ENCODE measurements around the gene KLK2.
"Not testable (repeated sequence)": the region's sequence is repeated elsewhere in the genome, so short reads cannot be mapped to it uniquely, and the experiment has no call there.

Gene KLK2

DNA sequence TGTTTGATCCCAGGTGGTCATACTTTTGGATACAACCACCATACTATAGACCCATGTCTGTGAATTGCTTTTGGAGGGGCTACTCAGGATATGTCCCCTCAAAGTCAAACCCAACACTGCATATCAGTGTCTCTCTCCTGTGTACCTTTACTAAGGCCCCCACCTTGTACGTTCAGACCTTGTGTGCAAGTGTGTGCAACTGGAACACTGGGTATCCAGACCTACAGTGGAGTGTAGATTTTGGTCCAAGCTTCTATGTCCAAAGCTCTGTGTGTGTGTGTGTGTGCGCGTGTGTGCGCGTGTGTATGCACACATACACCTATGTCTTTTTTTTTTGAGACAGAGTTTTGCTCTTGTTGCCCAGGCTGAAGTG, 18.0 kb downstream of the KLK2 start:
- DNase-seq (ENCODE audit: low read depth in 3 of 3, low spot score in 1 of 3), result no peak

GRCh38 chr19:50893047-50893736, 20.0 kb downstream of the KLK2 start:
- DNase-seq (ENCODE audit: low read depth in 3 of 3, low spot score in 1 of 3), result no peak

DNA sequence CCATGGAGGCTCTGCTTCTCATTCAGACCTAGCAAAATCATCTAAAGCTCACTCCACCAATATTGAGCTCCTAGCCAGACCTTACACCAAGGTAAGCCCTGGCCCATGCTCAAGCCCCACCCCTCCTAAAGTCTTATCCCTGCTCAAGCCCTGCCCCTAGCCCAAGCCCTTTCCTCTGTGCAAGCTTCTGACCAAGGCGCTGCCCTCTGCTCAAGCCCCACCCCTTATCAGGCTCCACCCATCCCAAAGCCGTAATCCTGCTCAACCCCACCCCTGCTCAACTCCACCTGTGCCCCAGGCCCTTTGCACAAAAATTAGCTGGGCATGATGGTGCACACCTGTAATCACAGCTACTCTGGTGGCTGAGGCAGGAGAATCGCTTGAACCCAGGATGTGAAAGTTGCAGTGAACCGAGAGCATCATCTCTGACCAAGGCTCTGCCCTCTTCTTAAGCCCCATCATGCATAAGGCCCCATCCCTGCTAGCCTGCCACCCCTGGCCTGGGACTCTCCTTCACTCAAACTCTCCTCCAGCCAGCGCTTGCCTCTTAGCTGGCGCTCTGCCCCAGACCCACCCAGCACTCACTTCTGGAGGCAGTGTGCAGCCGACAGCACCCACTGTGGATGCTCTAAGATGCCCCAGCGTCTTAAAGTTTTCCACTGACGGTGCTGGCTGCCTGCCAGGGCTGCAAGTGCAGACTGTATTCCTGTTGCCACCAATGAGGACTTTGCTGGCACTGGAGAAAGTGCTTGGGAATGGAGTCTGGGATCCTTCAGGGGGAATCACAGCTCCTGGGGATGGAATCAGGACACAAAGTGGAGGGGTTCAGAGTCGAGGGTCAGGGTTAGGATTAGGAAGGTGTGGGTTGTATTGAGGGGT, 21.5 kb downstream of the KLK2 start:
- no peak for DNase-seq (ENCODE audit: low read depth in 3 of 3, low spot score in 1 of 3)

DNA sequence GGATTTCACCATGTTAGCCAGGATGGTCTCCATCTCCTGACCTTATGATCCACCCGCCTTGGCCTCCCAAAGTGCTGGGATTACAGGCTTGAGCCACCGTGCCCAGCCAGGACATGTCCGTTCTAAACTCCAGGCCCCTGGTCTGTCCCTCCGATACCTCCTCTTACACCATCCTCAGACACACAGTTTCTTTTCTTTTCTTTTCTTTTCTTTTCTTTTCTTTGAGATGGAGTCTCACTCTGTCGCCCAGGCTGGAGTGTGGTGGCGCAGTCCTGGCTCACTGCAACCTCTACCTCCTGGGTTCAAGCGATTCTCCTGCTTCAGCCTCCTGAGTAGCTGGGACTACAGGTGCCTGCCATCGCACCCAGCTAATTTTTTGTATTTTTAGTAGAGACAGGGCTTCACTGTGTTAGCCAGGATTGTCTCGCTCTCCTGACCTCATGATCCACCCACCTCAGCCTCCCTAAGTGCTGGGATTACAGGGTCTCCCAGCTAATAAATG, 22.9 kb downstream of the KLK2 start:
- DNase-seq (ENCODE audit: low read depth in 3 of 3, low spot score in 1 of 3), result not testable (repeated sequence)

- DNase-seq (ENCODE audit: low read depth in 3 of 3, low spot score in 1 of 3), result no peak
Observed at GRCh38 chr19:50896591-50897190, 23.5 kb downstream of the KLK2 start.

- DNase-seq (ENCODE audit: low read depth in 3 of 3, low spot score in 1 of 3), result no peak
Observed at GRCh38 chr19:50897191-50897607, 24.0 kb downstream of the KLK2 start.

DNA sequence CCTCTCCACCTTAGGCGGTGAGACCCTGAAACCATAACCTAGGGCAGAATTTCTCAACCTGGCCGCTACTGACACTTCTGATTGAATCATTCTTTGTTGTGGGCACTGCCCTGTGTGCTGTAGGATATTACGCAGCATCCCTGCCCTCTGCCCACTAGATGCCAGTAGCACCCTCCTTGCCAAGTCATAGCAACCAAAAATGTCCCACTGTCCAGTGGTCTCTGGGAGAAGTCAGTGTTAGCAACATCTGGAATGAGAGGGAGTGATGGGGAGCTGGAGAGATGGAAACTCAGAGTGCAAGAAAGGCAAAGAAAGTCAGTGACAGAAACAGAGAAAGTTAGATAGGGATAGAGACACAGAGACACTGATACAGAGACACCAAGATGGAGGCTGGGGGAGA, 24.4 kb downstream of the KLK2 start:
- DNase-seq (ENCODE audit: low read depth in 3 of 3, low spot score in 1 of 3), result no peak

- no peak for DNase-seq (ENCODE audit: low read depth in 3 of 3, low spot score in 1 of 3)
Observed at GRCh38 chr19:50898018-50898417, 24.8 kb downstream of the KLK2 start.

DNA sequence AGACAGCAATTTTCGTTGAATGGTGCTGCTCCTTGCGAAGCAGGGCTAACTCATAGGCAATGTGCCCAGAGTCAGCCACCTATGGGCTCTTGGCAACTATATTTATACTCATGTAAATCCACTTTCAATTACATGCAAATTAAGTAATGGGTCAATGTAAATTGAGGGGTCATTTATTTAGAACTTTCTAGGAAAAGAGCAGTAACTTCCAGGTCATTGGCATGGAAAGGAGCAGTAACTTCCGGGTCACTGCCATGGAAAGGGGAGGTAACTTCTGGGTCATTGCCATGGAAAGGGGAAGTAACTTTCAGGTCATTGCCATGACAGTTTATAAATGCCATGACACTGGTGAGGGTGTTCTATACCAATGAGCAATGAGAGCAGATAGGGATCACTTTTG, 26.3 kb downstream of the KLK2 start:
- DNase-seq (ENCODE audit: low read depth in 3 of 3, low spot score in 1 of 3), result no peak

DNA sequence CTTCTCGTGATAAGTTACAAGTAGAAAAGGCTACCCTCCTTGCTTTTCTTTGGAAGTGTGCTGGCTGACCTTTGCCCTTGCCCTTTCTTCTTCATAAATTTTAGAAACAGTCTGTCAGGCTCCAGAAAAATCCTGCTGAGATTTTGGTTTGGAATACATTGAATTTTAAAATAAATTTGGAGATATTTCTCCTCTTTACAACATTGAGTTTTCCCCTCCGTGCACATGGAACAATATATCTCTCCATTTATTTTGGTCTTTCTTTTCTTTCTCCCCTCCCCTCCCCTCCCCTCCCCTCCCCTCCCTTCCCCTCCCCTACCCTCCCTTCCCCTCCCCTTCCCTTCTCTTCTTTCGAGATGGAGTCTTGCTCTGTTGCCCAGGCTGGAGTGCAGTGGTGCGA, 29.4 kb downstream of the KLK2 start:
- DNase-seq (ENCODE audit: low read depth in 3 of 3, low spot score in 1 of 3), result no peak

DNA sequence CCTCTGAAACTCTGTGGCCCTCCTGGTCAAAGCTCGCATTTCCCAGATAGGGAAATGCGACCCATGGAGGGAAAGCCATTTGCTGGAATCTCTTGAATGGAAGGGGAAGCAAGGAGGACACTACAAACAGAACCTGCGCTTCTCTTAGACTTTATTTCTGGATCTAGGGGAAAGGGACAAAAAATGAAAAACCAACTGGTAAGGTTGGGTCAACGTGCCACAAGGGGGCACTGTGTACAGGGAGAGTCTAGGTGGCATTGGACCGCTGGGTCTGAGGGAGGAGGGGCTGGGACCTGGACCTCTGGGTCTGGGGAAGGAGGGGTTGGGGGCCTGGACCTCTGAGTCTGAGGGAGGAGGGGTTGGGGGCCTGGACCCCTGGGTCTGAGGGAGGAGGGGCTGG, 33.0 kb downstream of the KLK2 start:
- peak in 1 of 3 donors; percentile 22 for DNase-seq (ENCODE audit: low read depth in 3 of 3, low spot score in 1 of 3)

DNA sequence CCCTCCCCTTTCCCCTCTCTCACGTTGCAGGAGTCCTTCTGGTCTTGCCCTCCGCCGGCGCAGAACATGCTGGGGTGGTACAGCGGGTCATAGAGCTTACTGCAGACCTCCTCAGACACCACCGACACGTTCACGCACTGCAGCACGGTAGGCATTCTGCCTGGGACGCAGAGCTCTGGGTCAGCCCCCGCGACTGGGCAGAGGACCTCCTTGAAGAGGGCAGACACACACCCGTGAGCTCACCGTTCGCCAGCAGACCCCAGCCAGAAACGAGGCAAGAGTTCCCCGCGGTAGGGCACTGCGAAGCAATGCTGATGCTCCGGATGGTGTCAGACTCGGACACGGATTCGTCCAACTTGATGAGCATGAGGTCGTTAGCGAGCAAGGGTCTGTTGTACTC, 35.1 kb downstream of the KLK2 start:
- no peak for DNase-seq (ENCODE audit: low read depth in 3 of 3, low spot score in 1 of 3)

DNA sequence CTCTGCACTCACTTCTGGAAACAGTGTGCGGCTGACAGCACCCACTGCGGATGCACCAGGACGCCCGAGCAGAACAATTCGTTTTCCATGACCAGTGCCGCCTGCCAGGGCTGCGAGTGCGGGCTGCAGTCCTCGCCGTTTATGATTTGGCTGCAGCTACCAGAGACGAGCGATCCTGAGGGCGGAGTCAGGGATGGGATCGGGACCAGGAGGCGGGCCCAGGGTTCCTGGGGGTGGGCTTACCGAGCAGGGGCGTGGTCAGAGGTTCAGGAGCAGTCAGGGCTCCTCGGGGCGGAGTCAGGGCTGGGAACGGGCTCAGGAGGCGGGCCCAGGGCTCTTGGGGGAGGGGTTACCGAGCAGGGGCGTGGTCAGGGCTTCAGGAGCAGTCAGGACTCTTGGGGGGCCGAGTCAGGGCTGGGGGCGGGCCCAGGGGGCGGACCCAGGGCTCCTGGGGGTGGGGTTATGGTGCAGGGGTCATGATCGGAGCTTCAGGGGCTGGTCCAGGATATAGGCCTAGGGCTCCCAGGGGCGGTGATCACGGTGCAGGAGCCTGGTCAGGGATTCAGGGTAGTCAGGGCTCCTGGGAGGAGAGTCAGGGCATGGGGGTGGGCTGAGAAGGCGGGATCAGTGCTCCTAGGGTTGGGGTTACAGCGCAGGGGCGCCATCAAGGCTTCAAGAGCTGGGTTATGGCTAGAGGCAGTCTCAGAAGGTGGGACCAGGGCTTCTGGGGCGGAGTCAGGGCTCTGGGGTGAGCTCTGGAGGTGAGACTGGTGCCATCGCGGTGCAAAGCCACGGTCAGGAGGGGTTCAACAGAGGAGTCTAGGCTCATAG, 36.2 kb downstream of the KLK2 start:
- DNase-seq (ENCODE audit: low read depth in 3 of 3, low spot score in 1 of 3), result peak in 1 of 3 donors; percentile 10

- DNase-seq (ENCODE audit: low read depth in 3 of 3, low spot score in 1 of 3), result no peak
Observed at GRCh38 chr19:50910722-50911121, 37.5 kb downstream of the KLK2 start.

GRCh38 chr19:50911206-50912101, 38.2 kb downstream of the KLK2 start, which contains the start of gene KLK4:
Gene KLK4, minus strand, starts transcription at chr19:50911395. Its CDS starts 657 bp downstream, at chr19:50910738.
- no peak for DNase-seq (ENCODE audit: low read depth in 3 of 3, low spot score in 1 of 3)

- DNase-seq (ENCODE audit: low read depth in 3 of 3, low spot score in 1 of 3), result no peak
Observed at GRCh38 chr19:50912102-50912599, 38.9 kb downstream of the KLK2 start.

DNA sequence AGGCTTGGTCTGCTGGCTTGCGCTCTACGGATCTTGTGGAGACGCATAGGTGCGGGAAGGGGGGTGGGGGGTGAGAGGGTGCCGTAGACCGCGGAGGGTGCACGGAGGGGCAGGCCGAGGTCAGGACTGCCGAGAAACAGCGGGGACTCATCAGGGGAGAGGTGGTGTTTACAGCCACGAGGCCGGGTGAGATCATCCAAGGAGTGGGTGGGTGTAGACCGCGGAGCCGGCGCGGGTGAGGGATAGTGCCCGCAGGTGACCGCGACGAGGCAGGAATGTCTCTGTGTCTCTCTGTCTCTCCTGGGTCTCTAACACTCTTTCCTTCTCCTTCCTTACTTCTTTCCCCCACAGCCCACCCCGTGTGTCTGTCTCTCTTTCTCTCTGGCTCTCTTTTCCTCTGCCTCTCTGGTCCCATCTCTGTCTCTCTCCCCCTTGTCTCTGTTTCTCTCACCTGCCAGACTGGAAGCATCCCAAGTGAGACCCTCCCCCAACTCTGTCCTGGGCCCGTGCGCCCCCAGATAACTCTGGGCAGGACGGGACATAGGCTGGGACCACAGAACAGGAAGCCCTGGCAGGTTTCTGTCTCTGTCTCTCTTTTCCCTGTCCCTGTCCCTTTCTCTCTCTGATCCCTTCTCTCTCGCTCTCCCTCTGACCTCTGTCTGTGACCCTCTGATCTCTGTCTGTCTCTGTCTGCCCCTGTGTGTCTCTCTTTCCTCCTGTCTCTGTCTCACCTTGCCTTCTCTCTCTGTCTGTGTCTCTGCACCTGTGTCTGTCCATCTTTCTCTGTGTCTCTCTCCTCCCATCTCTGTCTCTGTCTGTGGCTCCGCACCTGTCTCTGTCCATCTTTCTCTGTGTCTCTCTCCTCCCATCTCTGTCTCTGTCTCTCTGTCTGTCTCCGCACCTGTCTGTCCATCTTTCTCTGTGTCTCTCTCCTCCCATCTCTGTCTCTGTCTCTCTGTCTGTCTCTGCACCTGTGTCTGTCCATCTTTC, 39.8 kb downstream of the KLK2 start:
- DNase-seq (ENCODE audit: low read depth in 3 of 3, low spot score in 1 of 3), result no peak

- no peak for DNase-seq (ENCODE audit: low read depth in 3 of 3, low spot score in 1 of 3)
Observed at GRCh38 chr19:50916069-50916468, 42.8 kb downstream of the KLK2 start.
